WI38 (cell line): Measurements from ENCODE around the gene AKAP13.

Source experiments
- H3K4me3 ChIP-seq: 2 replicates; pipeline ENCODE4 v1.5.1; 2011; ENCODE audit warnings: low read depth, mild to moderate bottlenecking, control low read depth, low read length
- CTCF ChIP-seq: IDR thresholded peaks from 2 replicates; pipeline ENCODE4 v1.5.1; 2012; ENCODE audit warnings: low read depth, mild to moderate bottlenecking, control low read depth, low read length

AKAP13 gene

GRCh38 chr15:85539491-85539890 is 159.1 kb downstream of the AKAP13 start:
- TF ChIP-seq CTCF: no peak
- no peak overlapping the region for H3K4me3 ChIP-seq

- no peak overlapping the region for H3K4me3 ChIP-seq
- no peak for TF ChIP-seq CTCF
Measured at GRCh38 chr15:85540085-85540797, 159.8 kb downstream of the AKAP13 start.

GRCh38 chr15:85541744-85542143 is 161.3 kb downstream of the AKAP13 start:
- TF ChIP-seq CTCF: no peak
- H3K4me3 ChIP-seq: no peak overlapping the region

- H3K4me3 ChIP-seq: no peak overlapping the region
- TF ChIP-seq CTCF: no peak
Measured at GRCh38 chr15:85542488-85542887, 162.1 kb downstream of the AKAP13 start.

- no peak overlapping the region for H3K4me3 ChIP-seq
- TF ChIP-seq CTCF: no peak
Measured at GRCh38 chr15:85542895-85543331, 162.5 kb downstream of the AKAP13 start.

- TF ChIP-seq CTCF: no peak
- H3K4me3 ChIP-seq: no peak overlapping the region
Measured at GRCh38 chr15:85543741-85544155, 163.3 kb downstream of the AKAP13 start.

GRCh38 chr15:85545185-85545584 is 164.8 kb downstream of the AKAP13 start:
- no peak overlapping the region for H3K4me3 ChIP-seq
- no peak for TF ChIP-seq CTCF
